Large intestine (tissue), 3 donors: Measurements from ENCODE around the gene OBP2A. TPM values are rescaled to one million over a fixed set of nuclear protein-coding genes. Genes with fewer than 3 reads are reported as not detected.
"Not testable (repeated sequence)": the region's sequence is repeated elsewhere in the genome, so short reads cannot be mapped to it uniquely, and the experiment has no call there.

Experiments used
- DNase-seq, 2 donors: peaks; one replicate each; pipeline versions ENCODE4 v3.0.0 to v3.0.0-alpha.2; 2013
- H3K27ac ChIP-seq: one replicate; pipeline ENCODE4 v1.5.1; 2013; ENCODE audit warnings: low read length
- H3K27me3 ChIP-seq: 2 replicates; pipeline ENCODE4 v1.6.1; 2013; ENCODE audit warnings: low read length; ENCODE audit not compliant: control insufficient read depth, insufficient read depth
- H3K36me3 ChIP-seq: 2 replicates; pipeline ENCODE4 v1.6.1; 2013; ENCODE audit warnings: low read length; ENCODE audit not compliant: control insufficient read depth, insufficient read depth
- H3K4me1 ChIP-seq: one replicate; pipeline ENCODE4 v1.6.1; 2013; ENCODE audit warnings: low read length; ENCODE audit not compliant: control insufficient read depth, insufficient read depth
- H3K4me3 ChIP-seq: one replicate; pipeline ENCODE4 v1.5.1; 2013; ENCODE audit warnings: low read length
- H3K9me3 ChIP-seq: one replicate; pipeline ENCODE4 v1.6.1; 2013; ENCODE audit warnings: mild to moderate bottlenecking, low read depth, low read length, moderate library complexity; ENCODE audit not compliant: control insufficient read depth
- WGBS: methylation state at CpG from one replicate; pipeline ENCODE4 v1.1.5; 2013; ENCODE audit warnings: low lambda C conversion rate; ENCODE audit not compliant: insufficient coverage; 5-methylcytosine and 5-hydroxymethylcytosine counted together
- polyA plus RNA-seq: library from polyadenylated mRNA; unstranded; fragments of 120-200 nt; gene quantifications from one replicate; pipeline ENCODE4 v1.2.1, GENCODE V29; 2013

OBP2A gene
- polyA plus RNA-seq, 1 donor = not detected

GRCh38 chr9:135546792-135547617, 1.1 kb downstream of the OBP2A start:
- DNase-seq, H3K4me3 ChIP-seq, H3K4me1 ChIP-seq, H3K36me3 ChIP-seq, H3K27ac ChIP-seq, H3K9me3 ChIP-seq, H3K27me3 ChIP-seq: not testable (repeated sequence)
- no CpG with 5 or more reads among the region's 21 CpGs for WGBS

GRCh38 chr9:135547756-135548736, 2.1 kb downstream of the OBP2A start:
- Histone ChIP-seq H3K36me3 (no peaks in the 10 kb centered on the region), H3K27me3 (no peaks in the 10 kb centered on the region), H3K9me3 (no peaks in the 10 kb centered on the region), H3K4me3 (no peak overlapping the region), H3K27ac (no peak overlapping the region), H3K4me1 (no peaks in the 10 kb centered on the region)
- WGBS = no CpG with 5 or more reads among the region's 28 CpGs
- no peak for DNase-seq

- H3K27ac ChIP-seq, H3K4me1 ChIP-seq, DNase-seq, H3K4me3 ChIP-seq, H3K27me3 ChIP-seq, H3K36me3 ChIP-seq, H3K9me3 ChIP-seq: not testable (repeated sequence)
- WGBS = no CpG with 5 or more reads among the region's 28 CpGs
Observed at GRCh38 chr9:135549478-135550343, 3.8 kb downstream of the OBP2A start.

- Histone ChIP-seq H3K27me3 (no peaks in the 10 kb centered on the region), H3K9me3 (no peaks in the 10 kb centered on the region), H3K4me1 (no peaks in the 10 kb centered on the region), H3K4me3 (no peak overlapping the region), H3K36me3 (no peaks in the 10 kb centered on the region), H3K27ac (no peak overlapping the region)
- no CpG with 5 or more reads among the region's 17 CpGs for WGBS
- no peak for DNase-seq
Observed at GRCh38 chr9:135550344-135550918, 4.5 kb downstream of the OBP2A start.

- WGBS = 77% methylated on average over 8 of the region's 14 CpGs
- no peaks in the 10 kb centered on the region for H3K4me1 ChIP-seq
Observed at GRCh38 chr9:135551031-135551430, 5.1 kb downstream of the OBP2A start.

GRCh38 chr9:135551456-135551855, 5.5 kb downstream of the OBP2A start:
- no peak for DNase-seq
- Histone ChIP-seq H3K4me3 (no peak overlapping the region), H3K27me3 (no peaks in the 10 kb centered on the region), H3K4me1 (no peaks in the 10 kb centered on the region), H3K9me3 (no peaks in the 10 kb centered on the region), H3K27ac (no peak overlapping the region), H3K36me3 (no peaks in the 10 kb centered on the region)
- no CpG with 5 or more reads among the region's 13 CpGs for WGBS

More at GRCh38 chr9:135551031-135551430, 5.1 kb downstream of the OBP2A start:
- Histone ChIP-seq H3K4me3 (no peak overlapping the region), H3K27me3 (no peaks in the 10 kb centered on the region), H3K9me3 (no peaks in the 10 kb centered on the region), H3K27ac (no peak overlapping the region), H3K36me3 (no peaks in the 10 kb centered on the region)
- DNase-seq = no peak

- Histone ChIP-seq H3K4me3 (no peak overlapping the region), H3K36me3 (no peaks in the 10 kb centered on the region), H3K27ac (no peak overlapping the region), H3K27me3 (no peaks in the 10 kb centered on the region), H3K4me1 (no peaks in the 10 kb centered on the region), H3K9me3 (no peaks in the 10 kb centered on the region)
- no CpG with 5 or more reads among the region's 18 CpGs for whole genome bisulfite sequencing
- DNase-seq = no peak
Observed at GRCh38 chr9:135552021-135552697, 6.2 kb downstream of the OBP2A start.

GRCh38 chr9:135552698-135553171, 6.8 kb downstream of the OBP2A start:
- H3K4me1 ChIP-seq = no peaks in the 10 kb centered on the region
- H3K27me3 ChIP-seq = no peaks in the 10 kb centered on the region
- no CpG with 5 or more reads among the region's 19 CpGs for WGBS
- no peak overlapping the region for H3K4me3 ChIP-seq
- H3K9me3 ChIP-seq = no peaks in the 10 kb centered on the region
- no peak for DNase-seq
- H3K27ac ChIP-seq = no peak overlapping the region
- H3K36me3 ChIP-seq = no peaks in the 10 kb centered on the region

- no peaks in the 10 kb centered on the region for H3K9me3 ChIP-seq
- WGBS = 65% methylated on average over 2 of the region's 4 CpGs
- H3K27me3 ChIP-seq = no peaks in the 10 kb centered on the region
- no peaks in the 10 kb centered on the region for H3K4me1 ChIP-seq
- no peaks in the 10 kb centered on the region for H3K36me3 ChIP-seq
- H3K27ac ChIP-seq = no peak overlapping the region
- H3K4me3 ChIP-seq = no peak overlapping the region
- no peak for DNase-seq
Observed at GRCh38 chr9:135554718-135555117, 8.8 kb downstream of the OBP2A start.
